ENCODE data around the gene CCDC159. TPM values are rescaled to one million over a fixed set of nuclear protein-coding genes. Genes with fewer than 3 reads are reported as not detected.

The CCDC159 gene
- total and polyA plus RNA-seq, 2 of the 13 experiments (the other 11 are each of a cell fraction or from before 2014, with no cell fraction given) = 1.7 to 6.3 TPM

GRCh38 chr19:11384778-11385129 is 38.4 kb downstream of the CCDC159 start (continued):
- no peak for TF ChIP-seq JARID2 (CRISPR knock-in tag; IDR thresholded peaks at IDR 0.05; ENCODE audit: insufficient replicate concordance)

DNA sequence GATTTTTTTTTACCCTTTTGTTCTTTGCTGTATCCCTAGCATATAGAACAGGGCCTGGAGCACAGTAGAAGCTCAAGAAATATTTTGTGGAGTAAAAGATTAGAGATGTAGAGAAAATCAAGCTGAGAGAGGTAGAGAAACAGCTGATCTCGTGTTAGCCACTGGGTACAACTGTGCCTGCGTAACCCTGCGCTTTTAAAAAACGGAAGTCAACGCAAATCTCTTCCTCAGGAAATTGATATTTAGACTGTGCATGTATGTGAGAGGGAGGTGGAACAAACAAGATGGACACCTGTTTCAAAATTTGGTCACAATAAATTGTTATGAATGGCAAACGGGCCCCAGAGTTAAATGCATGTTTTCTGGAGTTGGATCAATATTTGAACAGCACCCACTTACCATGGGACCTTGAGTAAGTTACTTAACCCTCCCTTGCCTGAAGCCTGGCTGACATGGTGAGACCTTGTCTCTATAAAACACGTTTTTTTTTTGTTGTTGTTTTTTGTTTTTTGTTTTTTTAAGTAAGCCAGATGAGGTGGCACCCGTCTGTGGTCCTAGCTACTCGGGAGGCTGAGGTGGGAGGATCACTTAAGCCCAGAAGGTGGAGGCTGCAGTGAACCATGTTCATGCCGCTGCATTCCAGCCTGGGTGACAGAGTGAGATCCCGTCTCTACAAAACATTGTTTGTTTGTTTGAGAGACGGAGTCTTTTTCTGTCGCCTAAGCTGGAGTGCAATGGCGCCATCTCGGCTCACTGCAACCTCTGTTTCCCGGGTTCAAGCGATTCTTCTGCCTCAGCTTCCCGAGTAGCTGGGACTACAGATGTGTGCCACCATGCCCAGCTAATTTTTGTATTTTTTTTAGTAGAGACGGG is 41.1 kb downstream of the CCDC159 start:
- intact Hi-C loops (cut with micrococcal nuclease; ENCODE audit: unreplicated experiment) = no loop called here
- peaks cover 37% of the 10 kb centered on the region for H3K4me1 ChIP-seq (ENCODE audit: insufficient read depth, low read length)
- POLR2A ChIA-PET = interaction anchor here (1.0 to 1.4 kb wide), 2 partner anchors 13 to 32 kb away, joined by 3 to 4 read pairs; partner anchors contain the start of genes RGL3 and SWSAP1
- DNase-seq (ENCODE audit: low spot score) = peak; percentile 53
- no peaks in the 10 kb centered on the region for H3K27me3 ChIP-seq (ENCODE audit: control insufficient read depth in 1 of 2, insufficient read depth in 2 of 2, low read length in 2 of 2)
- H3K4me3 ChIP-seq (replicated peaks in 1 of 3; ENCODE audit: insufficient read depth in 1 of 3, low read depth in 2 of 3, low read length in 3 of 3) = peak overlapping the region in 2 of 3 experiments; percentile 19 to 42; a peak in 1 of 6 replicates
- ATAC-seq = no peak
- H3K79me2 ChIP-seq (ENCODE audit: insufficient read depth, low read length) = no peaks in the 10 kb centered on the region
- peak overlapping the region; percentile 64 for H3K4me2 ChIP-seq (ENCODE audit: low read depth, low read length)
- H3K36me3 ChIP-seq (replicated peaks in 1 of 2; ENCODE audit: control insufficient read depth in 1 of 2, insufficient read depth in 2 of 2, low read length in 2 of 2) = no peaks in the 10 kb centered on the region
- H2AFZ ChIP-seq (ENCODE audit: low read length) = peak overlapping the region; percentile 84
- CTCF ChIA-PET (ENCODE audit: low intra/inter-chr PET ratio, low total read pairs) = no interaction called here
- in situ Hi-C loops (cut with HindIII; ENCODE audit: extremely low pct_ligation_motif_present, low pct_unique_long_range_greater_than_20kb) = no loop called here
- H4K20me1 ChIP-seq (ENCODE audit: insufficient read depth, low read length) = no peaks in the 10 kb centered on the region
- no TSS peak for BruUV-seq (replicated peaks)
- WGBS (ENCODE audit: low lambda C conversion rate) = 23% methylated on average over 19 of the region's 19 CpGs
- peak; percentile 64 for FAIRE-seq
- H3K27ac ChIP-seq (ENCODE audit: extremely low read length, insufficient read depth, low read length) = no peak overlapping the region
- H3K9me3 ChIP-seq (ENCODE audit: low read length) = no peaks in the 10 kb centered on the region
- peak overlapping the region; percentile 23; the same call in 1 of the 2 replicates for H3K9ac ChIP-seq (ENCODE audit: insufficient read depth, low read depth, low read length)
- no peak for TF ChIP-seq EHMT2 (IDR thresholded peaks at IDR 0.05; ENCODE audit: borderline replicate concordance, low read depth, low read length)
- TF ChIP-seq, protein P1, sequence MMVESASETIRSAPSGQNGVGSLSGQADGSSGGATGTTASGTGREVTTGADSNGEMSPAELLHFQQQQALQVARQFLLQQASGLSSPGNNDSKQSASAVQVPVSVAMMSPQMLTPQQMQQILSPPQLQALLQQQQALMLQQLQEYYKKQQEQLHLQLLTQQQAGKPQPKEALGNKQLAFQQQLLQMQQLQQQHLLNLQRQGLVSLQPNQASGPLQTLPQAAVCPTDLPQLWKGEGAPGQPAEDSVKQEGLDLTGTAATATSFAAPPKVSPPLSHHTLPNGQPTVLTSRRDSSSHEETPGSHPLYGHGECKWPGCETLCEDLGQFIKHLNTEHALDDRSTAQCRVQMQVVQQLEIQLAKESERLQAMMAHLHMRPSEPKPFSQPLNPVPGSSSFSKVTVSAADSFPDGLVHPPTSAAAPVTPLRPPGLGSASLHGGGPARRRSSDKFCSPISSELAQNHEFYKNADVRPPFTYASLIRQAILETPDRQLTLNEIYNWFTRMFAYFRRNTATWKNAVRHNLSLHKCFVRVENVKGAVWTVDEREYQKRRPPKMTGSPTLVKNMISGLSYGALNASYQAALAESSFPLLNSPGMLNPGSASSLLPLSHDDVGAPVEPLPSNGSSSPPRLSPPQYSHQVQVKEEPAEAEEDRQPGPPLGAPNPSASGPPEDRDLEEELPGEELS (CRISPR knock-in tag; IDR thresholded peaks at IDR 0.05) = peak; percentile 61
- TF ChIP-seq TFAP4 (IDR thresholded peaks at IDR 0.05; ENCODE audit: borderline replicate concordance, low read depth) = peak; percentile 69; the same call in 1 of the 2 replicates
- no peak for TF ChIP-seq SOX13 (IDR thresholded peaks at IDR 0.05)
- TF ChIP-seq SOX13 (CRISPR knock-in tag; conservative IDR thresholded peaks at IDR 0.05 in 1 of 2, IDR thresholded peaks at IDR 0.05 in 1 of 2) = peak in 1 of 2 experiments; percentile 45; a peak in 1 of 4 replicates
- TF ChIP-seq ZNF770 (CRISPR knock-in tag; IDR thresholded peaks at IDR 0.05) = peak; percentile 97
- TF ChIP-seq GATAD2A (CRISPR knock-in tag; IDR thresholded peaks at IDR 0.05) = peak; percentile 49; the same call in 1 of the 2 replicates
- TF ChIP-seq ZNF652 (CRISPR knock-in tag; IDR thresholded peaks at IDR 0.05; ENCODE audit: borderline replicate concordance, low read depth) = peak; percentile 95
- TF ChIP-seq ZSCAN30 (CRISPR knock-in tag; IDR thresholded peaks at IDR 0.05) = no peak
- peak; percentile 97 for TF ChIP-seq ZNF441 (CRISPR knock-in tag; IDR thresholded peaks at IDR 0.05; ENCODE audit: borderline replicate concordance)
- 0 out of 2 replicates have a peak, but pooled peaks have one; percentile 27 for TF ChIP-seq HDAC1 (CRISPR knock-in tag; IDR thresholded peaks at IDR 0.05)
- 0 out of 2 replicates have a peak, but pooled peaks have one; percentile 12 for TF ChIP-seq ZNF331 (CRISPR knock-in tag; IDR thresholded peaks at IDR 0.05)
- TF ChIP-seq ZFYVE20 (CRISPR knock-in tag; IDR thresholded peaks at IDR 0.05; ENCODE audit: borderline replicate concordance, low read depth) = no peak
- no peak for TF ChIP-seq GABPA (IDR thresholded peaks at IDR 0.05; ENCODE audit: low read depth, low read length)
- peak; percentile 40 for TF ChIP-seq GABPA (CRISPR knock-in tag; IDR thresholded peaks at IDR 0.05; ENCODE audit: low read depth)
- TF ChIP-seq FOXA1 (IDR thresholded peaks at IDR 0.05) = no peak
- TF ChIP-seq FOXA1 (CRISPR knock-in tag; IDR thresholded peaks at IDR 0.05) = peak; percentile 24; the same call in 1 of the 2 replicates
